ENCODE data around the gene KRABD2.
"Not testable (repeated sequence)": the region's sequence is repeated elsewhere in the genome, so short reads cannot be mapped to it uniquely, and the experiment has no call there.

The KRABD2 gene

GRCh38 chr17:8377422-8377821 lies 918 bp upstream of the KRABD2 start:
- peaks cover 52% of the 10 kb centered on the region for H3K4me1 Mint-ChIP-seq (ENCODE audit: unreplicated experiment)
- no peak overlapping the region for H3K4me3 Mint-ChIP-seq (ENCODE audit: unreplicated experiment)
- TF ChIP-seq CTCF (IDR thresholded peaks at IDR 0.05): no peak
- H3K9me3 Mint-ChIP-seq (ENCODE audit: unreplicated experiment): no peaks in the 10 kb centered on the region
- peaks cover 36% of the 10 kb centered on the region for H3K36me3 Mint-ChIP-seq (ENCODE audit: unreplicated experiment)
- H3K27ac Mint-ChIP-seq (ENCODE audit: unreplicated experiment): peak overlapping the region; percentile 95
- DNase-seq (ENCODE audit: extremely low spot score, unreplicated experiment): no peak
- H3K27me3 Mint-ChIP-seq (ENCODE audit: unreplicated experiment): no peaks in the 10 kb centered on the region

GRCh38 chr17:8375738-8376259 lies 705 bp downstream of the KRABD2 start:
- H3K4me1 Mint-ChIP-seq (ENCODE audit: unreplicated experiment): peaks cover 51% of the 10 kb centered on the region
- DNase-seq (ENCODE audit: extremely low spot score, unreplicated experiment): no peak
- H3K4me3 Mint-ChIP-seq (ENCODE audit: unreplicated experiment): peak overlapping the region; percentile 90
- no peak for TF ChIP-seq CTCF (IDR thresholded peaks at IDR 0.05)
- H3K9me3 Mint-ChIP-seq (ENCODE audit: unreplicated experiment): no peaks in the 10 kb centered on the region
- H3K27ac Mint-ChIP-seq (ENCODE audit: unreplicated experiment): peak overlapping the region; percentile 95
- peaks cover 26% of the 10 kb centered on the region for H3K36me3 Mint-ChIP-seq (ENCODE audit: unreplicated experiment)
- no peaks in the 10 kb centered on the region for H3K27me3 Mint-ChIP-seq (ENCODE audit: unreplicated experiment)

GRCh38 chr17:8373856-8374255 lies 2.6 kb downstream of the KRABD2 start:
- not testable (repeated sequence) for H3K27ac Mint-ChIP-seq (ENCODE audit: unreplicated experiment); H3K4me3 Mint-ChIP-seq (ENCODE audit: unreplicated experiment); DNase-seq (ENCODE audit: extremely low spot score, unreplicated experiment); H3K27me3 Mint-ChIP-seq (ENCODE audit: unreplicated experiment); H3K9me3 Mint-ChIP-seq (ENCODE audit: unreplicated experiment)
- peaks cover 32% of the 10 kb centered on the region for H3K36me3 Mint-ChIP-seq (ENCODE audit: unreplicated experiment)
- H3K4me1 Mint-ChIP-seq (ENCODE audit: unreplicated experiment): peaks cover 40% of the 10 kb centered on the region

GRCh38 chr17:8372422-8372821 lies 4.1 kb downstream of the KRABD2 start:
- Mint-ChIP-seq H3K9me3 (ENCODE audit: unreplicated experiment) (no peaks in the 10 kb centered on the region), H3K27me3 (ENCODE audit: unreplicated experiment) (no peaks in the 10 kb centered on the region), H3K4me1 (ENCODE audit: unreplicated experiment) (peaks cover 37% of the 10 kb centered on the region), H3K4me3 (ENCODE audit: unreplicated experiment) (no peak overlapping the region), H3K36me3 (ENCODE audit: unreplicated experiment) (peaks cover 24% of the 10 kb centered on the region), H3K27ac (ENCODE audit: unreplicated experiment) (peak overlapping the region; percentile 71)
- TF ChIP-seq CTCF (IDR thresholded peaks at IDR 0.05): no peak
- no peak for DNase-seq (ENCODE audit: extremely low spot score, unreplicated experiment)

GRCh38 chr17:8371786-8372185 lies 4.7 kb downstream of the KRABD2 start:
- Mint-ChIP-seq H3K27me3 (ENCODE audit: unreplicated experiment) (no peaks in the 10 kb centered on the region), H3K9me3 (ENCODE audit: unreplicated experiment) (no peaks in the 10 kb centered on the region), H3K36me3 (ENCODE audit: unreplicated experiment) (peaks cover 22% of the 10 kb centered on the region), H3K4me3 (ENCODE audit: unreplicated experiment) (no peak overlapping the region), H3K4me1 (ENCODE audit: unreplicated experiment) (peaks cover 34% of the 10 kb centered on the region), H3K27ac (ENCODE audit: unreplicated experiment) (peak overlapping the region; percentile 71)
- DNase-seq (ENCODE audit: extremely low spot score, unreplicated experiment): no peak
- no peak for TF ChIP-seq CTCF (IDR thresholded peaks at IDR 0.05)

- Mint-ChIP-seq H3K4me3 (ENCODE audit: unreplicated experiment) (no peak overlapping the region), H3K4me1 (ENCODE audit: unreplicated experiment) (peaks cover 36% of the 10 kb centered on the region), H3K9me3 (ENCODE audit: unreplicated experiment) (no peaks in the 10 kb centered on the region), H3K36me3 (ENCODE audit: unreplicated experiment) (peaks cover 20% of the 10 kb centered on the region), H3K27ac (ENCODE audit: unreplicated experiment) (no peak overlapping the region), H3K27me3 (ENCODE audit: unreplicated experiment) (no peaks in the 10 kb centered on the region)
- no peak for TF ChIP-seq CTCF (IDR thresholded peaks at IDR 0.05)
- DNase-seq (ENCODE audit: extremely low spot score, unreplicated experiment): no peak
These were observed 6.6 kb downstream of the KRABD2 start for GRCh38 chr17:8369944-8370343.
